ENCODE results near the gene ADAMTS9. TPM values are rescaled to one million over a fixed set of nuclear protein-coding genes. Genes with fewer than 3 reads are reported as not detected.
A peak's percentile ranks its signal among the peaks of the same experiment; 100 is the strongest.

Gene ADAMTS9
- total and polyA plus RNA-seq, 2 donors (not counting 3 experiments of a cell fraction or from before 2014, with no cell fraction given): 6.5 to 23.9 TPM

GRCh38 chr3:64566859-64567258 is 120.9 kb downstream of the ADAMTS9 start:
- Histone ChIP-seq H4K20me1 (replicated peaks; ENCODE audit: control insufficient read depth, extremely low read depth, insufficient read depth, low read length) (no peaks in the 10 kb centered on the region), H2AFZ (ENCODE audit: low read depth, low read length) (no peak overlapping the region), H3K4me1 (ENCODE audit: control insufficient read depth, extremely low read depth, insufficient read depth, low read length) (no peaks in the 10 kb centered on the region), H3K9ac (replicated peaks; ENCODE audit: extremely low read depth, insufficient read depth, low read length) (no peak overlapping the region), H3K9me3 (replicated peaks; ENCODE audit: control insufficient read depth, insufficient read depth, low read length) (no peaks in the 10 kb centered on the region), H3K79me2 (ENCODE audit: control insufficient read depth, insufficient read depth, low read length) (no peaks in the 10 kb centered on the region), H3K27me3 (ENCODE audit: control insufficient read depth in 2 of 2, insufficient read depth in 2 of 2, low read length in 2 of 2) (no peaks in the 10 kb centered on the region), H3K4me3 (replicated peaks in 1 of 3; ENCODE audit: insufficient read depth in 1 of 3, low read depth in 1 of 3, low read length in 3 of 3) (no peak overlapping the region), H3K4me2 (ENCODE audit: insufficient read depth, low read length) (no peak overlapping the region), H3K27ac (ENCODE audit: insufficient read depth, low read depth, low read length) (no peak overlapping the region), H3K36me3 (ENCODE audit: control insufficient read depth in 2 of 2, extremely low read depth in 1 of 2, insufficient read depth in 2 of 2, low read length in 2 of 2) (no peaks in the 10 kb centered on the region), H3K9me1 (replicated peaks; ENCODE audit: control insufficient read depth, extremely low read depth, insufficient read depth, low read length) (no peaks in the 10 kb centered on the region)
- no peak for TF ChIP-seq POLR2A (IDR thresholded peaks at IDR 0.05; ENCODE audit: low read depth, low read length)
- no peak for TF ChIP-seq FOS (IDR thresholded peaks at IDR 0.05; ENCODE audit: borderline replicate concordance, insufficient read depth, low read length)
- no peak for TF ChIP-seq GATA2 (IDR thresholded peaks at IDR 0.05; ENCODE audit: insufficient read depth, insufficient read length, low read depth, low read length)
- no peak for TF ChIP-seq CTCF (IDR thresholded peaks at IDR 0.05; ENCODE audit: extremely low read depth in 1 of 2, insufficient read depth in 1 of 2, low read depth in 1 of 2, low read length in 2 of 2)
- TF ChIP-seq JUN (IDR thresholded peaks at IDR 0.05; ENCODE audit: borderline replicate concordance, insufficient read depth, insufficient read length, low read depth): no peak
- TF ChIP-seq POLR2AphosphoS5 (IDR thresholded peaks at IDR 0.05; ENCODE audit: insufficient read depth, low read depth, low read length): no peak
- no peak for TF ChIP-seq MYC (IDR thresholded peaks at IDR 0.05; ENCODE audit: low read depth, low read length)
- no peak for TF ChIP-seq EZH2 (IDR thresholded peaks at IDR 0.05; ENCODE audit: borderline replicate concordance, low read depth, low read length, severe bottlenecking)
- no peak for TF ChIP-seq MAX (IDR thresholded peaks at IDR 0.05; ENCODE audit: insufficient read depth, insufficient read length)
- intact Hi-C loops (cut with micrococcal nuclease): no loop called here
- ChIA-PET POLR2A (no interaction called here), CTCF (interaction anchor here (1.0 to 2.6 kb wide), 3 partner anchors 9 to 36 kb away, joined by 3 to 8 read pairs (median 3); no protein-coding TSS in a partner anchor)
- dilution Hi-C loops (cut with MboI; ENCODE audit: extremely low pct_ligation_motif_present, low sequenced_read_pairs): no loop called here
- peak; percentile 57 for DNase-seq (ENCODE audit: low read depth, low spot score)
- FAIRE-seq: no peak
- BruUV-seq (replicated peaks): no TSS peak
